ENCODE data around the gene MADD. TPM values are rescaled to one million over a fixed set of nuclear protein-coding genes. Genes with fewer than 3 reads are reported as not detected.

The MADD gene
- total and polyA plus RNA-seq, 2 donors (not counting 1 experiment from before 2014, with no cell fraction given), result 56.8 to 108 TPM

- peaks cover 0 to 4% (median 0%) of the 10 kb centered on the region in 3 donors for H3K9me3 ChIP-seq (ENCODE audit: control extremely low read depth in 1 of 3, control insufficient read depth in 2 of 3, insufficient read depth in 1 of 3, low read length in 2 of 3)
- no peak for TF ChIP-seq CTCF (IDR thresholded peaks at IDR 0.05)
- no peak for TF ChIP-seq EZH2 (IDR thresholded peaks at IDR 0.05; ENCODE audit: borderline replicate concordance, insufficient read depth, low read depth, low read length, poor library complexity, severe bottlenecking)
- peak overlapping the region; percentile 27 for H3K4me2 ChIP-seq (replicated peaks; ENCODE audit: low read depth, low read length, poor library complexity, severe bottlenecking)
- H3K27me3 ChIP-seq (replicated peaks in 1 of 4; ENCODE audit: control extremely low read depth in 1 of 4, control insufficient read depth in 3 of 4, insufficient read depth in 4 of 4, low read length in 3 of 4), result no peaks in the 10 kb centered on the region
- 82% methylated on average over 6 of the region's 7 CpGs for WGBS (ENCODE audit: insufficient coverage)
- intact Hi-C loops (cut with micrococcal nuclease), result no loop called here
- Mint-ChIP-seq H3K9me3 (ENCODE audit: insufficient read depth) (no peaks in the 10 kb centered on the region), H3K4me1 (peaks cover 23% of the 10 kb centered on the region), H3K4me3 (no peak overlapping the region), H3K27ac (peak overlapping the region; percentile 51), H3K27me3 (no peaks in the 10 kb centered on the region)
- no peak overlapping the region for H3K4me3 ChIP-seq (ENCODE audit: control extremely low read depth in 1 of 5, extremely low read depth in 1 of 5, insufficient read depth in 1 of 5, low read depth in 2 of 5, low read length in 4 of 5)
- POLR2A ChIA-PET, result no interaction called here
- peak overlapping the region in 1 of 2 donors; percentile 44 for H3K27ac ChIP-seq (ENCODE audit: low read length in 2 of 2)
- H3K36me3 ChIP-seq (replicated peaks in 1 of 2; ENCODE audit: control extremely low read depth in 1 of 2, control insufficient read depth in 1 of 2, extremely low read depth in 1 of 2, insufficient read depth in 2 of 2, low read length in 1 of 2), result peaks cover 0 to 36% of the 10 kb centered on the region in 2 experiments
- H3K9ac ChIP-seq (ENCODE audit: low read length), result no peak overlapping the region
- peaks cover 9 to 10% of the 10 kb centered on the region in 2 donors for H3K4me1 ChIP-seq (ENCODE audit: control insufficient read depth in 2 of 2, insufficient read depth in 2 of 2, low read length in 2 of 2)
- H2AFZ ChIP-seq (ENCODE audit: insufficient read depth, low read depth, low read length, poor library complexity, severe bottlenecking), result no peak overlapping the region
- ATAC-seq (ENCODE audit: low read depth) (no peak), DNase-seq (no peak)
- H3K79me2 ChIP-seq (ENCODE audit: control insufficient read depth, insufficient read depth, low read length), result peaks cover 65% of the 10 kb centered on the region
- CTCF ChIA-PET, result interaction anchor here (0.8 to 2.0 kb wide), 2 partner anchors 15 to 52 kb away, joined by 3 to 7 read pairs; no protein-coding TSS in a partner anchor
- peaks cover 83% of the 10 kb centered on the region for H4K20me1 ChIP-seq (ENCODE audit: control insufficient read depth, insufficient read depth, low read length, poor library complexity, severe bottlenecking)
These were observed 89.2 kb downstream of the MADD start for GRCh38 chr11:47359162-47359561.

GRCh38 chr11:47359586-47359985 is 89.7 kb downstream of the MADD start:
- H3K27ac ChIP-seq (ENCODE audit: low read length in 2 of 2), result peak overlapping the region in 1 of 2 donors; percentile 44
- peak overlapping the region; percentile 27 for H3K4me2 ChIP-seq (replicated peaks; ENCODE audit: low read depth, low read length, poor library complexity, severe bottlenecking)
- H3K9me3 ChIP-seq (ENCODE audit: control extremely low read depth in 1 of 3, control insufficient read depth in 2 of 3, insufficient read depth in 1 of 3, low read length in 2 of 3), result peaks cover 0 to 4% (median 0%) of the 10 kb centered on the region in 3 donors
- ATAC-seq (ENCODE audit: low read depth) (no peak), DNase-seq (no peak)
- intact Hi-C loops (cut with micrococcal nuclease), result no loop called here
- Mint-ChIP-seq H3K4me1 (peaks cover 25% of the 10 kb centered on the region), H3K27ac (peak overlapping the region; percentile 53), H3K9me3 (ENCODE audit: insufficient read depth) (no peaks in the 10 kb centered on the region), H3K27me3 (no peaks in the 10 kb centered on the region), H3K4me3 (no peak overlapping the region)
- 18% methylated on average over 13 of the region's 17 CpGs for WGBS (ENCODE audit: insufficient coverage)
- ChIA-PET POLR2A (interaction anchor here (1.5 kb wide), 1 partner anchor 41 kb away, joined by 4 read pairs; no protein-coding TSS in a partner anchor), CTCF (interaction anchor here (0.8 to 2.0 kb wide), 2 partner anchors 14 to 52 kb away, joined by 3 to 7 read pairs; no protein-coding TSS in a partner anchor)
- no peak overlapping the region for H3K4me3 ChIP-seq (ENCODE audit: control extremely low read depth in 1 of 5, extremely low read depth in 1 of 5, insufficient read depth in 1 of 5, low read depth in 2 of 5, low read length in 4 of 5)
- H3K36me3 ChIP-seq (replicated peaks in 1 of 2; ENCODE audit: control extremely low read depth in 1 of 2, control insufficient read depth in 1 of 2, extremely low read depth in 1 of 2, insufficient read depth in 2 of 2, low read length in 1 of 2), result peaks cover 0 to 36% of the 10 kb centered on the region in 2 experiments
- H4K20me1 ChIP-seq (ENCODE audit: control insufficient read depth, insufficient read depth, low read length, poor library complexity, severe bottlenecking), result peaks cover 87% of the 10 kb centered on the region
- H3K79me2 ChIP-seq (ENCODE audit: control insufficient read depth, insufficient read depth, low read length), result peaks cover 69% of the 10 kb centered on the region
- no peak for TF ChIP-seq CTCF (IDR thresholded peaks at IDR 0.05)
- TF ChIP-seq EZH2 (IDR thresholded peaks at IDR 0.05; ENCODE audit: borderline replicate concordance, insufficient read depth, low read depth, low read length, poor library complexity, severe bottlenecking), result no peak
- no peak overlapping the region for H3K9ac ChIP-seq (ENCODE audit: low read length)
- peaks cover 9 to 10% of the 10 kb centered on the region in 2 donors for H3K4me1 ChIP-seq (ENCODE audit: control insufficient read depth in 2 of 2, insufficient read depth in 2 of 2, low read length in 2 of 2)
- no peaks in the 10 kb centered on the region for H3K27me3 ChIP-seq (replicated peaks in 1 of 4; ENCODE audit: control extremely low read depth in 1 of 4, control insufficient read depth in 3 of 4, insufficient read depth in 4 of 4, low read length in 3 of 4)
- no peak overlapping the region for H2AFZ ChIP-seq (ENCODE audit: insufficient read depth, low read depth, low read length, poor library complexity, severe bottlenecking)

Data from B cell (primary cell).